LoVo (cell line): ENCODE measurements around the gene GABBR2.

Source experiments
- DNase-seq: peaks from one replicate; pipeline ENCODE4 v3.0.0-alpha.2; 2016; ENCODE audit warnings: low spot score

The GABBR2 gene

DNA sequence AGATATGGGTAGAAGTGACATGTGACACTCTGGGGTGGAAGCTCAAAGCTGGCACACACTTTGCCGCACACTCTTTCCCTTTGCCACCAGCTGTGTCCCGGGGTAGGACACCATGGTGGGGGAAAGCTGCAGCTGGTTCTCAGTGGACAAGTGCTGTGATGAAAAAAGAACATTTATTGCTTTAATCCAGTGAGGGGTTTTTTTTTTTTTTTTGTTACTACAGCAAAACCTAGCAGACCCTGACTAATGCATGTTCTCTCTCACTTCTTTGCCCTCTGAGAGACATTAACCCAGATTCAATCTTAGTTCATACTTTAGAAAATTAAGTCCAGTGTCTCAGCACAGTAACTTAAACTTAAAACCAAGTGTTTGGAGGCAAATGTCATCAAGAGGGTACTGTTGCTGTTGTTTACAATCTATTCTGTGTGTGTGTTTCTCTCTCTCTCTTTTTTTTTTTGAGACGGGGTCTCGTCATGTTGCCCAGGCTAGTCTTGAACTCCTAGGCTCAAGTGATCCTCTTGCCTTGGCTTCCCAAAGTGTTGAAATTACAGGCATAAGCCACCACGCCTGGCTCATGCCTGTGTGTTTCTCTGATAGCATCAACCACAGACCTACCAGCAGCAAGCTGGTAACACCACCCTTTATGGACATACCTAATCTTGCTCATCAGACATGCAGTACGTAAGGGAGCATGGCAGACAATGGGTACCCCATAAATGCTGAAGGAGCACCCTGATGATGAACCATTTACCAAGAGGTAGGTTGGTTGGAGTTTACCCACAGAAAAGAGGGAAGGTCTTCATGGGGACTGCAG is 368.5 kb downstream of the GABBR2 start:
- no peak for DNase-seq

DNA sequence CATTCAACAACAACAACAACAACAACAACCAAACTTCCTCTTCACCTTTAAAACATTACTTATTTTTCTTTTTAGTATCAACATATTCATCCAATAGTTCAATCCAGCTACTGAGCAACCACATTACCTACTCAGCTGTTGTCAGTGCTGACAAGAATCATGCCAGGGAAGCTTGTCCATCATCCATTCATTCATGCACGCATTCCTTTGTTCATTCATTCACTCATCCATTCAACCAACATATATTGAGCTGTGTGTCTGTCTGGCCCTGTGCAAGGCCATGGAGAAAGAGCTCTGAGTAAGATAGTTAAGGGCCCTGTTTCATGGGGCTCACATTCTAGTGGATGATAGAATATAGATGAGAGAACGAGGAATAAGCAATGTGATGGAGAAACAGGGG is 373.1 kb downstream of the GABBR2 start:
- no peak for DNase-seq

DNA sequence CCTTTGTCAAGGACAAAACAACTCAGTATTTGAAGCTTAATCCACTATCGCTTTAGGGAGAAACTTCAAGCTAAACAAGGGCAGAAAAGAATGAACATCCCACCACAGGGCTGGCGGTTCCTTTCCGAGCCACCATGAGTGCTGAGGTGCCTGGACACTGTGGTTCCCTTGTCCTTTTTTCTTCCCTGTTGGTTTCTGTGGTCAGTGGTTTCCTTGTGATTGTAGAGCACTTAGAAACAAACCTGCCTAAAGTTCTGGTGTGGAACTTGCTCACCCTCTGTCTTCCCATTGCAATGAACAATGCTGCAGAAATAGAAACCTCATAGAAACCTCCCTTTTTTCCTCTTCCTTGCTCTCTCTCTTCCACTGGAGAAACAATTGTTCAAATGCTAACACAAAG is 373.9 kb downstream of the GABBR2 start:
- DNase-seq: no peak

DNA sequence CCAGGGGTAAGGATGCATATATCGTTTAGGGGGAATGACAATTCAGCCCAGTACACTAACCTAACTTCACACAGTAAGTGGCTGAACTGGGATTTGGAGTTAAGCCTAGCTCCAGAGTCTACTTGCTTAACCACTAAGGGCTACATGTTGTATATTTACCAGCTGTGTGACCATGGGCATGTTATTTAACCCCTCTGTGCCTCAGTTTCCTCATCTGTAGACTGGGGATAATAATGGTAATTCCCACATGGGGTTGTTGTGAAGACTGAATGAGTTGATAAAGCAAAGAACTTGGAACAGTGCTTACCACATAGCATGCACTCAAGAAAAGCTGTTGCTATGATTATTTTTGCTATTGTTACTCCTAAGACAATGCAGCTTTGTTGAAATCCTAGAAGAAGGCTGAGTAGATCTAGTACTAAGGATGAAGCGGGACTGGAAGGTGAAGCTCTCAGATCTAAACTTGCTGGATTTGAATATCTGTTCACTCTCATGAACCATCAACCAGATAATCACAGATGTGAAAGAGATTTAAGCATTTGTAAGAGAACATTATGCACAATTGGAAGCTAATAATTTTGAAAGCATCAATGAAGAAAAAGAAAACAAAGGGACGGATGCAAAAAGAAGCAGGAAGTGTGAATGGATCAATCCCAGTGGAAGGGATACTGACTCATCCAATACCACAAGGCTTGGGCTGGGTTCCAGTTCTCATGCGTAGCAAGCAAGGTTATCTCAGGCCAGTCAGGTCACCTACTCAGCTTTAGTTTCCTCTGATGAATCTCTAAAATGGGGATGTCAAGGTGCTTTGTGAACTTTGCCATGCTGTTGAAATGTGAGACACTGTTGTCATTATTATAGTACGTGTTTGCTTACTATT is 374.8 kb downstream of the GABBR2 start:
- peak; percentile 46 for DNase-seq

DNA sequence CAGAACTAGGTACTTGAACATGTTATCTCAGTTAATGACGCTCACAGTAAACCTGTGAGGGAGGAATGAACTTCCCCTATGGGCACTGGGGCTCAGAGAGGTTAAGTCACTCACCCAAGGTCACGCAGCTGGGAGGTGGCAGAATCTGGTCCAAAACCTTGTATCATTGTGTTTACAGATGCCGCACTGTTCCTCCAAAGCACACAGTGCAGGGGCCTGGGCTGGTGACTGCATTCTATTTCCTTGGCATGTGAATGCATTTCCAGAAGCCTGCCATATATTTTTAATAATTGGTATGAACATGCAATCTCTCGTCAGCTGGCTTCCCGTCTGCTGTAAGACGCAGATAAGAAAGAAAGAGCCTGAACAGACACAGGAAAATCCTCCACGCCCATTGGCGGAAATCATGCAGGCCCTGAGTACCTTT is 376.3 kb downstream of the GABBR2 start:
- DNase-seq: no peak

DNA sequence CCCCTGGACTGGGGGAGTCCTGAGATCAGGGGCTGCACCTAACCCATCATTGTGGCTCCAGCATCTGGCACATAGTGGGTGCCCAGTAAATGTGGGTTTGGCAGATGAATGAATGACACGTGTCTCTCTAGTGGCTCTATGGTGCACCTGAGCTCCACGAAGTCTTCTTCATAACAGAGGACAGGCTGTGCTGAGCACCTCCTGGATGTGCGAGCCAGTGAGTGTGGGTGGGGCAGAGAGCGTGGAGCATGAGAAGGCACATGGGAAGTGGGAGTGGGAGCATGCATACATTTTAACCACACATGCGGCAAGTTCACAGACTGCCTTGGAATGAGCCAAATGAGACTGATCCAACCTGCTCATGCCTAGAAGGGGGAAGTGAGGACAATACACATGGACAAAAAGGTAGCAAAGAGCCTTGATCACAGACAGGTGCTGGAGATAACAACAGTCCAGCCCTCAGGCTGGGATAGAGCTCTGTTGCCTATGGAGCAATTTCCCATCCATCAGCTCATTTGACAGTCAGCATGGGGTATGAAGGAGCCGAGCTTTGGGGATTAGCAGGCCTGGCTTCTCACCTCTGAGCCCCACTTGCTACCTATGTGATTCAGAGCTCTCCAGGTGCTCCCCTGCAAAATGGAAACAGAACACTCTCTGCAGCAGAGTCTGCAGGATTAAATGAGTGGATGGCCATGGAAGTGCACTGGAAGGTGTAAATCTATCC is 377.0 kb downstream of the GABBR2 start:
- DNase-seq: no peak

DNA sequence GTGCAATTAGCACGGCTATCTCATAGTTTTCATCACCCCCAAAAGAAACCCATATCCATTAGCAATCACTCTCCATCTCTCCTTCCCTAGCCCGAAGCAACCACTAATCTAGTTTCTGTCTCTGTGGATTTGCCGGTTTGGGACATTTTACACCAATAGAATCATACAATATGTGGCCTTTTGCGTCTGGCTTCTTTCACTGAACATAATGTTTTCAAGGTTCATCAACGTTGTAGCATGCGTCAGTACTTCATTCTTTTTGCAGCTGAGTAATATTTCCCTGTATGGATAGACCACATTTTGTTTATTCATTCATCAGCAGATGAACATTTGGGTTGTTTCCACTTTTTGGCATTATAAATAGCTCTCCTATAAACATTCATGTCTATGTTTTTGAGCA is 377.9 kb downstream of the GABBR2 start:
- DNase-seq: no peak

DNA sequence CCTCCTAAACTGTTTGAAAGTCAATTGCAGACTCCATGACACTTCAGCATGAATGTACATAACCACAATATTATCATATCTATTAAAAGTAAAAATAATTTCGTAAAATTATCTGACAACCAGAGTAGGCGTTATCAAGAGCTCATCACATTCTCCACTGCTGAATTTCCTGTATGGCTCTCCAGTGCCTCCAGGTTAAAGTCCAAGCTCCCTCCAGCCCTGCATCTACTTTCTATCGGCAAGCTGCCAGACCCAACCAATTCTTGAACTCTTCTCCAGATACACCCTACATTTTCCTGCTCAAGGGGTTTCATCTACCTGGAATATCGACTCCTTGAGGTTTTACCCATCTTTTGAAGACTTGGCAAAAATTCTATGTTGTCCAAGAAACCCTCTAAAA is 378.8 kb downstream of the GABBR2 start:
- peak; percentile 40 for DNase-seq

DNA sequence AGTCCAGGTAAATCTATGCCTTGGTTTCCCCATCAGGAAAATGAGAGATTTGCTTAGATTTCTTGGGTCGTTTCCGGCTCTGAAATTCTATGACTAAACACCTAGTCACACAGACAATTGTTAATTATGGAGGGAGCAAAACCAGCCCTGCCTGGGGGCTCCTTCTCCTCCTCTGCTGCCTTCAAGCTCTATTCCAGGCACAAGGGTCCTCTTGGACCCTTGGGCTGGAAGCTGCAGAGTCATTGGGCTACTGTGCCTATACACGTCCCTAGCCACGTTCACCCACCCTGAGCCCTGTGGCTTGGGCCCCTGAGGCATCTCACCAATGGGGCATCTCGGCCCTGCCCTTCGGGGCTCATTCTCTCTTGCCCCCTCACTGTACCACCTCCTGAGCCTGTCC is 379.5 kb downstream of the GABBR2 start:
- DNase-seq: no peak

DNA sequence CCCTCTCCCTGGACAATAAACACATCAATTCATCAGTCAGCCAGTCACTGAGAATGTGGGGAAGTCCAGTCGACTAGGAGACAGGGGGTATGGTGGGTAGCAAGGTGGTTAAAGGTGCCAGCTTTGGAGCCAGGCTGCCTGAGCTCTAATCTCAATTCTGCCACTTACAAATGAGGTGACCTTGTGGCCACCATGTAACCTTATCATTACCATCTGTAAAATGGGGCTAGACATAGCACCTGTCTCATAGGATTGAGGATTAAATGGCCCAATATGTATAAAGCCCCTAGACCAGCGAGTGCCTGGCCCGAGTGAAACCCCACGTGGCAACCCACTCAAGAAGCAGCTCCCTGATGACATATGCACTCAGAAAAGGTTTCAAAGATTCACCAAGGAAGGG is 380.0 kb downstream of the GABBR2 start:
- no peak for DNase-seq

DNA sequence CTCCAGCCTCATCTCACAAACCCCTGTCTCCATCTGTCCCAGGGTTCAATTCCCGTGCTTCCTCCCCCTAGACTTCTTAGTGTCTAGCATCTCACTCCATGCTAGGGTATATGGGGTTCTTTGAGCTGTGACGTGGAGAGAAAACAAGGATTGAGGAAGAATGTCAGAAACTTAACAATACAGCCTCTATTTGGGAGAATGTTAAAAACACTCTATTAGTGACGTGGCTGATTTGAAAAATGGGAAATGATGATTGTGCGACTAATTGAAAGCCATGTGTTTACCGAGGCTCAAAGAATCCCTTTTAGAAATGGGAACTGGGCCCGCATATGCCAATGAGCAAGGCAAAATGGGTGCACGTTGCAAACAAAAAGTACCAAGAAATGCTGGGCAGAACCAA is 380.6 kb downstream of the GABBR2 start:
- DNase-seq: no peak

DNA sequence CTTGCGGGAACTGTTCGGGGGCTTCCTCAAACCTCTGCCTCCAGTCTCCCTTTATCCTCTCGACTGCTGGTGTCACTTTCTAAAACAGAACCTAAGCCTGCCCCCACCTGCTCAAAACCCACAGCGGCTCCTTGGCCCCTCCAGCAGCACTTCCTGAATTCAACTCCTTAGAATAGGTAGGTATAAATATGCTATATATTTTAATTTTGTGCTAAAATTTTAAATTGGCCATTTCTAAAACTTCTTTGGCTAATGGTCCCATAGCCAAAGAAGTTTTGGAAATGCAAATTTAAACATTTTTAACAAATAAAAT is 381.5 kb downstream of the GABBR2 start:
- DNase-seq: no peak

DNA sequence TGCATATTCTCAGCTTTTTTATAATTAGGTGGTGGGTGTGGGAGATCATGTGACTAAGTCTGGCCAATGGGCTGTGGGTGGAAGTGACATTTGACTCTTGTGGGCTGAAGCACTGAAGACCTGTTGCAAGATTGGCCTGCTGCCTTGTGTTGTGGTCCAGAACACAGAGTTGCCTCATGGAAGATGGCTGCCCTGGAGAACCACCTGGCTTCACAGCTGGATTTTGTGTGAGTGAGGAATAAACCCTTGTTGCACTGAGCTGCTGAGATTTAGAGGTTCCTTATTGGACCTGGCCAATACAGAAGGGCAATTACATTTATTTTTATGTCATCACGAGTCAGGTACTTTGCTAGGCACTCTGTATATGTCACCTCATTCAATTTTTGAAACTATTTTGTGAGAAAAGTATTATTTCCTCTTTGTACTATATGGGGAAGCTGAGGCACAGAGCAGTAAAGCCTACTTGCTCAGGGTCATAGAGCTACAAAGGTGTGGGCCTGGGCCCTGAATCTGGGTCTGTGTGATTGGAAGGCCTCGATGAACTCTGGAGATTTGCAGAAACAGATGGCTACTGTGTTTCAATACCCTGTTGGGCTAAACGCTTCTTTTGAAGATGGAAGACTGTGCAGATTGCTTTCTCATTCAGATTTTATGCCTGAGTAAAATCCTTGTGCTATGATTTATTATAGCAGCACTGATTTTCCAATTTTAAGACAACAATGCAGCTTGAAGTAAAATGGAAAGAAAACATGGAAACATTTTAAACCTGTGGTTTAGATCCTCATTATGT is 382.1 kb downstream of the GABBR2 start:
- DNase-seq: no peak

DNA sequence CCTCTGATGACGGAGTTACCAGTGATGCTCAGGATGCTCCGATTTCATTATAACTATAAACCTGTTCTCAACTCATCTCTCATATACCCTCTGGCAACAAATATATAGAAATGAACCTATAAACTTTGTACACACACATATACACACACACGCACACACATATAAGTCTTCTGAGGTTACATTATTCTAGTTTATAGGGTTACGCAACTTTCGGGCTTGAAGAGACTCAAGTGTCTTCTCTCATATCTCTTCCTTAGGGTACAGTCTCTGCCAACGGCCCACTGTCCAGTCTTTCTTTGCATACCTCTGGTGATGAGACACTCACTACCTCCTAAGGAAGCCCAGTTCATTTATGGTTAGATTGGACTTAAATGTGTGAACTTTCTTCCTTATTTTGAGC is 383.9 kb downstream of the GABBR2 start:
- no peak for DNase-seq

DNA sequence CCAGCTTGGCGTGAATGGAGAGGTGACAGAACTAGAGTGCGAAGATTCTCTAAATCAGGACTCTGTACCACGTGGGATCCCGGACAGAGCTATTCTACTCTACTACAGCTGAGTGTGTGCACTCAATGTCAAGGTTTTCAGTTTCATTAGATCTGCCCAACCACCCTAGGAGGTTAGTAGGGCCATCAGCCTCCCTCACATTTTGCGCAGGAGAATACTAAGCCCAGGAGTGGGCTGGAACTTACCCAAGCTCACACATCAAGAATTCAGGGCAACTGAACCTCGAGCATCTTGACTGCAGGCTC is 385.0 kb downstream of the GABBR2 start:
- DNase-seq: no peak

DNA sequence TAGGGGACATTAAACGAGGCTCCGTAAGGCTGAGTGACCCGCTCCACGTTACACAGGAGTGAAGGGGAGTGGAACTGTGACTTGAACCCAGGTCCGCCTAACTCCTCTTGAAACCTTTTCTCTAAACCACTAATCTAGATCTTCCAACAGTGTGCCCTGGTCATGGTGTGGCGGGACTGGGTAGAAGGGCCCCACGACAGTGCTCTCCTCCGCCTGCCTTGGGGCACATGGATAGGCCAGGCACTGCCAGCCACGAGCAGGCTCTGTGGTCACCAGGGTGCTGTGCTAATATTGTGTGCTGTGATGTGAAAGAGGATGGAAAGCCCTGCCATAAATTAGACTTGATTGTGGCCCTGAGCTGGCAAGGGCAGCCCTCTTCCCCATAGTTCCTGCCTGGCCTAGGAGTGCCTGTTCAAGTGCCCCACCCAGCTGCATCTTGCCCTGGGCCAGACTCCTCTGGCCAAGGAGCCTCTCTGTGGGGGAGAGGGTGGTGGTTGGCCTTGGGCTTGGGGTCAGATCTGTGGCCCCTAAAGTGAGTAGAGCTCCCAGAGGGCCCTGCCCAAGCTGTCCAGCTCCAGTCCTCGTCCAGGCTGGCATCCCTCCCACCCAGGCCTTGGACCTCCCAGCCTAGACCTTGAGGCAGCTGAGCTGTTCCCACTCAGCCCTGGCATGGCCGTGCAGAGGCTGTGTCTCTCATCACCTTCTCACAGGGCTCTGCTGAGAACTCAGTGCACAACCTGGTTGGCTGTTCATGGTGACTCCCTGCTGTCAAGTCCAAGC is 385.5 kb downstream of the GABBR2 start:
- no peak for DNase-seq

DNA sequence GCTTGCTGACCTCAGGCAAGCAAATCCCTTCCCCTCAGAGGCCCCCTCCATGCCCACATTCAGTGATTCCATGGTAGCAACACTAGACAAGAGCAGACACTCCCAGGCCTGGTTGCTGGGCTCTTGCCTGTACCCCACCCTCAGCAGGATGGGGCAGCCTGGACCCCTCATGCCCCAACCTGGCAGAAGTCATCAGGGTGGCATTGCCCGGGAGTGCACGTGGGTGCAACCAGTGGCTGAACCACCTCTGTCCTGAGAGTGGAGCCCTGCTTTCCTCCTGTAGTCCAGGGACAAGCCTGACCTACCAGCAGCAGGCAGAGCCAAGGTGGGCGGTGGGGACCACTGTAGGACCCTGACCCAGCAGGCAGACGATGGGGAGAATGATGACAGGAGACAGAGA is 387.5 kb downstream of the GABBR2 start:
- DNase-seq: no peak

DNA sequence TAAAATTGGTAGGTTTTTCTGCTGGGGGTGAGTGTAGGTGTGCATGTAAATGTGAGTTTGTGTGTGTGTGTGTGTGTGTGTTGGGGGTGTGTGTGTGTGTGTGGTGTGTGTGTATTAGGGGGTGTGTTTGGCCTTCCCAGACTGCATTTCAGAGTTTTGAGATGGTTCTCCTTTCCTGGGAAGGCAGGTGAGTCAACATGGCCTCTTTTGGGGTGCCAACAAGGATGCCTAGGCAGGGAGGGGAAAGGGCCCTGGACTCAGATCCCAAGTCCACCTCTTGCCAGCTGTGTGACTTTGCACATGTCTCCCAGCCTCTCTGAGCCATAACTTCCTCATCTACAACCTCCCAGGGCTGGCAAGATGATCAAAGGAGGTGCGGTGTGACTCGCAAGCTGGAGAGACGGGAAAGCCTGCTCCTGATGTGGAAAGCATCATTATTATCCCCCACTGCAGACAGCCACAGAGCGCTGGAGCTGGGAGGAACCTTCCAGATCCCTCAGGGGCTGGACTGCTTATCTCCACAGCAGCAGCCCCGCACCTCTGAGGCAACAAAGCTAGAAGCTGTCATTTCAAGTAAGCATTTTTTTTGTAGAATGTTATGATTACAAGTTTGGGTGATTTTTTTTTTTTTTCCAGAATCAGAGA is 389.8 kb downstream of the GABBR2 start:
- DNase-seq: no peak

DNA sequence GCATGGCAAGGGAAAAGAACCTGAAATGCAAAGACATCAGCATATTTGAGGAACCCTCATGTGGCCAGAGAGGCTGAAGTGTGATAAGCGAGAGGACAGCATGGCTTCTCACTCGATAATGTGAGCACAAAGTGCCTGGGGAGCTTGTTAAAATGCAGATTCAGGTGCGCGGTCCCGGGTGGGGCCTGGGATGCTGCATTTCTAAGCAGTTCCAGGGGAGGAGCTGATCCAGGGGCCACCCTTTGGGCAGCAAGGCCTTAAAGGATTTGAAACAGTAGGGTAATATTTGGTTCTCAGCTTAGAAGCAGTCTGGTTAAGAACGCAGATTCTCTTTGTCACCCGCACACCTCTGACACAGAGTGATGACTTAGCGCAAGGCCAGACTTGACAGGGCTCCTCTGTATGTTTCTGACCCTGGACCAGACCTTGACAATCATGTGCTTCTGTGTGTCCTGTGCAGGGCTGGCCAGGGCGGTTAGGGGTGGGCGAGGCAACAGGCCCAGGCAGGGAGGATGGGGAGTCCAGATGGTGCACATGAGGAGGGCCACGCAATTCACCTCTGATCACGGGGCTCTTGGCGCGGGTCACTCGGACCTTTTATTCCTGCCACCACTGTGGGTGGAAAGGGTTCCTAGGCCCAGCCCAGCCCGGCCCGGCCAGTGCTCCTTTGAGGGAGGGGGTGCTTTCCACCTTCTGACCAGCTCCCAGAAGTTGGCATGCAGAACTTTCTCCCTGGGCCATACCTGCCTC is 390.5 kb downstream of the GABBR2 start:
- no peak for DNase-seq
